ENCODE measurements around the gene PCCA. TPM values are rescaled to one million over a fixed set of nuclear protein-coding genes. Genes with fewer than 3 reads are reported as not detected.

Gene PCCA
- total RNA-seq, 1 donor from 2014 or later, result 9.7 TPM

GRCh38 chr13:100100115-100100879 lies 11.4 kb downstream of the PCCA start:
- Mint-ChIP-seq H3K9me3 (no peaks in the 10 kb centered on the region), H3K27me3 (ENCODE audit: insufficient read depth) (no peaks in the 10 kb centered on the region), H3K4me3 (no peak overlapping the region)

GRCh38 chr13:100102042-100102441 lies 13.1 kb downstream of the PCCA start:
- Mint-ChIP-seq H3K27me3 (ENCODE audit: insufficient read depth) (no peaks in the 10 kb centered on the region), H3K36me3 (ENCODE audit: low read depth) (peaks cover 12% of the 10 kb centered on the region), H3K4me1 (ENCODE audit: low read depth) (peaks cover 4% of the 10 kb centered on the region), H3K4me3 (no peak overlapping the region), H3K9me3 (no peaks in the 10 kb centered on the region), H3K27ac (no peak overlapping the region)
- intact Hi-C loops (cut with micrococcal nuclease), result no loop called here
- no peak for DNase-seq (ENCODE audit: low spot score)

More at GRCh38 chr13:100100115-100100879, 11.4 kb downstream of the PCCA start:
- intact Hi-C loops (cut with micrococcal nuclease), result no loop called here
- Mint-ChIP-seq H3K4me1 (ENCODE audit: low read depth) (peaks cover 10% of the 10 kb centered on the region), H3K27ac (no peak overlapping the region), H3K36me3 (ENCODE audit: low read depth) (peaks cover 15% of the 10 kb centered on the region)
- DNase-seq (ENCODE audit: low spot score), result no peak

GRCh38 chr13:100106005-100106404 lies 17.1 kb downstream of the PCCA start:
- Mint-ChIP-seq H3K9me3 (no peaks in the 10 kb centered on the region), H3K27me3 (ENCODE audit: insufficient read depth) (no peaks in the 10 kb centered on the region)

GRCh38 chr13:100106705-100107104 lies 17.8 kb downstream of the PCCA start:
- no peak for DNase-seq (ENCODE audit: low spot score)
- Mint-ChIP-seq H3K27me3 (ENCODE audit: insufficient read depth) (no peaks in the 10 kb centered on the region), H3K36me3 (ENCODE audit: low read depth) (peaks cover 11% of the 10 kb centered on the region), H3K4me1 (ENCODE audit: low read depth) (no peaks in the 10 kb centered on the region), H3K4me3 (no peak overlapping the region), H3K9me3 (no peaks in the 10 kb centered on the region), H3K27ac (no peak overlapping the region)
- intact Hi-C loops (cut with micrococcal nuclease), result no loop called here

More at GRCh38 chr13:100106005-100106404, 17.1 kb downstream of the PCCA start:
- DNase-seq (ENCODE audit: low spot score), result no peak
- no peak overlapping the region for H3K4me3 Mint-ChIP-seq
- intact Hi-C loops (cut with micrococcal nuclease), result no loop called here
- peaks cover 9% of the 10 kb centered on the region for H3K36me3 Mint-ChIP-seq (ENCODE audit: low read depth)
- no peaks in the 10 kb centered on the region for H3K4me1 Mint-ChIP-seq (ENCODE audit: low read depth)
- no peak overlapping the region for H3K27ac Mint-ChIP-seq

- no peaks in the 10 kb centered on the region for H3K4me1 Mint-ChIP-seq (ENCODE audit: low read depth)
- no peak for DNase-seq (ENCODE audit: low spot score)
- H3K36me3 Mint-ChIP-seq (ENCODE audit: low read depth), result peaks cover 7% of the 10 kb centered on the region
- no peaks in the 10 kb centered on the region for H3K27me3 Mint-ChIP-seq (ENCODE audit: insufficient read depth)
- no peak overlapping the region for H3K4me3 Mint-ChIP-seq
- no peaks in the 10 kb centered on the region for H3K9me3 Mint-ChIP-seq
- H3K27ac Mint-ChIP-seq, result no peak overlapping the region
- intact Hi-C loops (cut with micrococcal nuclease), result no loop called here
These were observed 20.1 kb downstream of the PCCA start for GRCh38 chr13:100108913-100109507.

- Mint-ChIP-seq H3K27me3 (ENCODE audit: insufficient read depth) (no peaks in the 10 kb centered on the region), H3K36me3 (ENCODE audit: low read depth) (peaks cover 14% of the 10 kb centered on the region), H3K4me3 (no peak overlapping the region), H3K27ac (no peak overlapping the region), H3K9me3 (no peaks in the 10 kb centered on the region), H3K4me1 (ENCODE audit: low read depth) (peaks cover 8% of the 10 kb centered on the region)
- intact Hi-C loops (cut with micrococcal nuclease), result no loop called here
- no peak for DNase-seq (ENCODE audit: low spot score)
These were observed 21.4 kb downstream of the PCCA start for GRCh38 chr13:100110269-100110668.

- Mint-ChIP-seq H3K4me1 (ENCODE audit: low read depth) (peaks cover 17% of the 10 kb centered on the region), H3K9me3 (no peaks in the 10 kb centered on the region), H3K4me3 (no peak overlapping the region), H3K27me3 (ENCODE audit: insufficient read depth) (no peaks in the 10 kb centered on the region), H3K27ac (no peak overlapping the region), H3K36me3 (ENCODE audit: low read depth) (peaks cover 16% of the 10 kb centered on the region)
- intact Hi-C loops (cut with micrococcal nuclease), result no loop called here
- no peak for DNase-seq (ENCODE audit: low spot score)
These were observed 23.4 kb downstream of the PCCA start for GRCh38 chr13:100112186-100112838.

- H3K4me1 Mint-ChIP-seq (ENCODE audit: low read depth), result peaks cover 17% of the 10 kb centered on the region
- H3K27me3 Mint-ChIP-seq (ENCODE audit: insufficient read depth), result no peaks in the 10 kb centered on the region
- intact Hi-C loops (cut with micrococcal nuclease), result no loop called here
- peaks cover 29% of the 10 kb centered on the region for H3K36me3 Mint-ChIP-seq (ENCODE audit: low read depth)
- DNase-seq (ENCODE audit: low spot score), result no peak
- no peak overlapping the region for H3K4me3 Mint-ChIP-seq
- H3K27ac Mint-ChIP-seq, result no peak overlapping the region
- H3K9me3 Mint-ChIP-seq, result no peaks in the 10 kb centered on the region
These were observed 26.9 kb downstream of the PCCA start for GRCh38 chr13:100115693-100116254.

GRCh38 chr13:100124265-100124664 lies 35.4 kb downstream of the PCCA start:
- Mint-ChIP-seq H3K36me3 (ENCODE audit: low read depth) (peaks cover 21% of the 10 kb centered on the region), H3K4me3 (no peak overlapping the region), H3K9me3 (peaks cover 12% of the 10 kb centered on the region), H3K27ac (no peak overlapping the region), H3K27me3 (ENCODE audit: insufficient read depth) (no peaks in the 10 kb centered on the region), H3K4me1 (ENCODE audit: low read depth) (peaks cover 14% of the 10 kb centered on the region)
- intact Hi-C loops (cut with micrococcal nuclease), result no loop called here
- DNase-seq (ENCODE audit: low spot score), result no peak

GRCh38 chr13:100125946-100126345 lies 37.1 kb downstream of the PCCA start:
- Mint-ChIP-seq H3K36me3 (ENCODE audit: low read depth) (peaks cover 19% of the 10 kb centered on the region), H3K4me1 (ENCODE audit: low read depth) (peaks cover 29% of the 10 kb centered on the region), H3K27me3 (ENCODE audit: insufficient read depth) (no peaks in the 10 kb centered on the region), H3K4me3 (no peak overlapping the region), H3K27ac (no peak overlapping the region), H3K9me3 (peaks cover 12% of the 10 kb centered on the region)
- intact Hi-C loops (cut with micrococcal nuclease), result no loop called here
- no peak for DNase-seq (ENCODE audit: low spot score)

- DNase-seq (ENCODE audit: low spot score), result no peak
- no peaks in the 10 kb centered on the region for H3K27me3 Mint-ChIP-seq (ENCODE audit: insufficient read depth)
- H3K4me3 Mint-ChIP-seq, result no peak overlapping the region
- peaks cover 39% of the 10 kb centered on the region for H3K4me1 Mint-ChIP-seq (ENCODE audit: low read depth)
- H3K36me3 Mint-ChIP-seq (ENCODE audit: low read depth), result peaks cover 7% of the 10 kb centered on the region
- intact Hi-C loops (cut with micrococcal nuclease), result no loop called here
- no peak overlapping the region for H3K27ac Mint-ChIP-seq
- no peaks in the 10 kb centered on the region for H3K9me3 Mint-ChIP-seq
These were observed 39.5 kb downstream of the PCCA start for GRCh38 chr13:100128373-100128772.

- no peak overlapping the region for H3K4me3 Mint-ChIP-seq
- no peak overlapping the region for H3K27ac Mint-ChIP-seq
- intact Hi-C loops (cut with micrococcal nuclease), result no loop called here
- DNase-seq (ENCODE audit: low spot score), result no peak
- no peaks in the 10 kb centered on the region for H3K9me3 Mint-ChIP-seq
- peaks cover 8% of the 10 kb centered on the region for H3K36me3 Mint-ChIP-seq (ENCODE audit: low read depth)
- H3K27me3 Mint-ChIP-seq (ENCODE audit: insufficient read depth), result no peaks in the 10 kb centered on the region
- H3K4me1 Mint-ChIP-seq (ENCODE audit: low read depth), result peaks cover 39% of the 10 kb centered on the region
These were observed 39.9 kb downstream of the PCCA start for GRCh38 chr13:100128838-100129237.

GRCh38 chr13:100129605-100130004 lies 40.7 kb downstream of the PCCA start:
- H3K4me3 Mint-ChIP-seq, result peak overlapping the region; percentile 44
- H3K27me3 Mint-ChIP-seq (ENCODE audit: insufficient read depth), result no peaks in the 10 kb centered on the region
- intact Hi-C loops (cut with micrococcal nuclease), result loop anchor here (5.0 kb wide), 2 partner anchors 73 to 378 kb away; no protein-coding TSS in a partner anchor
- H3K4me1 Mint-ChIP-seq (ENCODE audit: low read depth), result peaks cover 39% of the 10 kb centered on the region
- peak overlapping the region; percentile 77 for H3K27ac Mint-ChIP-seq
- H3K9me3 Mint-ChIP-seq, result no peaks in the 10 kb centered on the region
- peak; percentile 14 for DNase-seq (ENCODE audit: low spot score)
- H3K36me3 Mint-ChIP-seq (ENCODE audit: low read depth), result peaks cover 12% of the 10 kb centered on the region

All from activated T-helper 1 cell treated with anti-CD3 and anti-CD28 coated beads, Interleukin-12 subunit alpha, Interleukin-12 subunit beta, Interleukin-2, Interleukin-4 antibody, amounts not matched to agents 30 ng/mL and 10 ng/mL and 1 ng/mL, durations not matched to agents 14 hours and 24 hours and 36 hours (primary cell).